ENCODE results near the gene SLC6A20. TPM values are rescaled to one million over a fixed set of nuclear protein-coding genes. Genes with fewer than 3 reads are reported as not detected.

Gene SLC6A20
- total RNA-seq, 2 experiments from 2014 or later: not detected

DNA sequence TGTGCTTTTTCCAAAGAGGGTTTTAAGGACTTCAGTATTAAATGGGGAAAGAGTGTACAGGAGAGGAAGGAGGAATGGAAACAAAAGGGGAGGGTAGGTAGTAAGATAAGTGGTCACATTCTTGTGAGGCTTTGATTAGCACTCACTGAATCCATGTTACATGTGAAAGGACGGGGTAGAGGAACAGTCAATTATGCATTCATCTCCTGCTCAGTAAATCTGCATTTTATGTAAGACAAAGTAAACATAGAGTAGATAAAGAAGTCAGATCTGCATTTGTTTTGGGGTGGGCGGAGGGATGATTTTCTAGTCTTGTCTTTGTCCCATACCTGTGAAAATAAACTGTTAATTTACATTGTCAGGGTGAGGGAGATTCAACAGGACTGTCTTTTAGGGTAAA is 56.3 kb downstream of the SLC6A20 start:
- Mint-ChIP-seq H3K27ac (peak overlapping the region; percentile 45), H3K4me1 (ENCODE audit: low read depth) (peaks cover 33% of the 10 kb centered on the region), H3K36me3 (ENCODE audit: low read depth) (peaks cover 90% of the 10 kb centered on the region), H3K4me3 (no peak overlapping the region), H3K27me3 (no peaks in the 10 kb centered on the region), H3K9me3 (no peaks in the 10 kb centered on the region)
- ChIA-PET CTCF (no interaction called here), POLR2A (no interaction called here)
- peaks cover 11% of the 10 kb centered on the region for H3K4me1 ChIP-seq (ENCODE audit: insufficient read depth, low read length)
- no peak overlapping the region for H3K4me3 ChIP-seq (ENCODE audit: low read length)
- ATAC-seq (ENCODE audit: poor library complexity) (no peak), DNase-seq (no peak)
- no peak overlapping the region for H3K27ac ChIP-seq (ENCODE audit: low read depth in 1 of 2, low read length in 2 of 2)
- H3K9me3 ChIP-seq (ENCODE audit: control insufficient read depth in 1 of 2, insufficient read depth in 1 of 2, low read length in 2 of 2): no peaks in the 10 kb centered on the region
- intact Hi-C loops (cut with DNase I, micrococcal nuclease): no loop called here
- peaks cover 94% of the 10 kb centered on the region for H3K36me3 ChIP-seq (ENCODE audit: insufficient read depth, low read length)
- TF ChIP-seq, protein P1, sequence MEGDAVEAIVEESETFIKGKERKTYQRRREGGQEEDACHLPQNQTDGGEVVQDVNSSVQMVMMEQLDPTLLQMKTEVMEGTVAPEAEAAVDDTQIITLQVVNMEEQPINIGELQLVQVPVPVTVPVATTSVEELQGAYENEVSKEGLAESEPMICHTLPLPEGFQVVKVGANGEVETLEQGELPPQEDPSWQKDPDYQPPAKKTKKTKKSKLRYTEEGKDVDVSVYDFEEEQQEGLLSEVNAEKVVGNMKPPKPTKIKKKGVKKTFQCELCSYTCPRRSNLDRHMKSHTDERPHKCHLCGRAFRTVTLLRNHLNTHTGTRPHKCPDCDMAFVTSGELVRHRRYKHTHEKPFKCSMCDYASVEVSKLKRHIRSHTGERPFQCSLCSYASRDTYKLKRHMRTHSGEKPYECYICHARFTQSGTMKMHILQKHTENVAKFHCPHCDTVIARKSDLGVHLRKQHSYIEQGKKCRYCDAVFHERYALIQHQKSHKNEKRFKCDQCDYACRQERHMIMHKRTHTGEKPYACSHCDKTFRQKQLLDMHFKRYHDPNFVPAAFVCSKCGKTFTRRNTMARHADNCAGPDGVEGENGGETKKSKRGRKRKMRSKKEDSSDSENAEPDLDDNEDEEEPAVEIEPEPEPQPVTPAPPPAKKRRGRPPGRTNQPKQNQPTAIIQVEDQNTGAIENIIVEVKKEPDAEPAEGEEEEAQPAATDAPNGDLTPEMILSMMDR (IDR thresholded peaks at IDR 0.05): no peak
- H3K27me3 ChIP-seq (ENCODE audit: control insufficient read depth in 1 of 2, insufficient read depth in 2 of 2, low read length in 2 of 2): no peaks in the 10 kb centered on the region

- H3K27me3 ChIP-seq (ENCODE audit: control insufficient read depth in 1 of 2, insufficient read depth in 2 of 2, low read length in 2 of 2): no peaks in the 10 kb centered on the region
- Mint-ChIP-seq H3K27me3 (no peaks in the 10 kb centered on the region), H3K4me3 (no peak overlapping the region), H3K27ac (no peak overlapping the region), H3K9me3 (no peaks in the 10 kb centered on the region), H3K4me1 (ENCODE audit: low read depth) (peaks cover 30% of the 10 kb centered on the region), H3K36me3 (ENCODE audit: low read depth) (peaks cover 91% of the 10 kb centered on the region)
- peaks cover 11% of the 10 kb centered on the region for H3K4me1 ChIP-seq (ENCODE audit: insufficient read depth, low read length)
- H3K36me3 ChIP-seq (ENCODE audit: insufficient read depth, low read length): peaks cover 94% of the 10 kb centered on the region
- TF ChIP-seq, protein P1 (IDR thresholded peaks at IDR 0.05): no peak
- intact Hi-C loops (cut with DNase I, micrococcal nuclease): no loop called here
- H3K4me3 ChIP-seq (ENCODE audit: low read length): no peak overlapping the region
- CTCF ChIA-PET: no interaction called here
- no peak for ATAC-seq (ENCODE audit: poor library complexity)
- POLR2A ChIA-PET: interaction anchor here (1.4 kb wide), 1 partner anchor 12 kb away, joined by 3 read pairs; no protein-coding TSS in a partner anchor
- DNase-seq: no peak
- no peak overlapping the region for H3K27ac ChIP-seq (ENCODE audit: low read depth in 1 of 2, low read length in 2 of 2)
- H3K9me3 ChIP-seq (ENCODE audit: control insufficient read depth in 1 of 2, insufficient read depth in 1 of 2, low read length in 2 of 2): no peaks in the 10 kb centered on the region
Observed at GRCh38 chr3:45737234-45737633, 59.1 kb downstream of the SLC6A20 start.

DNA sequence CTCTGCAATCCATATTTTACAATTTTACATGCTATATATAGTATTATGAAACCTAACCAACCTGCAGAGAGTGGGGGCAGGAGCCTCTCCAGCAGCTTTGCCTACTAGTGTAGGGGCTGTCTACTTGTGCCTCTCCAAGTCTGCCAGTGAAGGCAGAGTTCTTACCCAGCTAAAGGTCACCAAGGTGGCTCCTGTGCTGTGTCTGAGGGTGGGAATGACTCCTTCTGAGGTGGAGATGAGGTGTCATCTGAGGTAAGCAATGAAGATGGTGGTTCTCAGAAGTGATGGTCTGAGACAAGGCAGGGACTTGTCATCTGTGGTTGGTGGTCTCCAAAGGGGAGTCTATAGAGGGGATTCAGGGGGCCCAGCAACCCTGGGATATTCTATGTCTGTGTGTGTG is 59.6 kb downstream of the SLC6A20 start:
- Mint-ChIP-seq H3K4me3 (no peak overlapping the region), H3K27me3 (no peaks in the 10 kb centered on the region), H3K9me3 (no peaks in the 10 kb centered on the region), H3K27ac (no peak overlapping the region), H3K36me3 (ENCODE audit: low read depth) (peaks cover 91% of the 10 kb centered on the region), H3K4me1 (ENCODE audit: low read depth) (peaks cover 25% of the 10 kb centered on the region)
- H3K4me1 ChIP-seq (ENCODE audit: insufficient read depth, low read length): peaks cover 8% of the 10 kb centered on the region
- POLR2A ChIA-PET: interaction anchor here (1.4 kb wide), 1 partner anchor 12 kb away, joined by 3 read pairs; no protein-coding TSS in a partner anchor
- no peaks in the 10 kb centered on the region for H3K27me3 ChIP-seq (ENCODE audit: control insufficient read depth in 1 of 2, insufficient read depth in 2 of 2, low read length in 2 of 2)
- no peak for ATAC-seq (ENCODE audit: poor library complexity)
- intact Hi-C loops (cut with DNase I, micrococcal nuclease): no loop called here
- no peak overlapping the region for H3K27ac ChIP-seq (ENCODE audit: low read depth in 1 of 2, low read length in 2 of 2)
- no peaks in the 10 kb centered on the region for H3K9me3 ChIP-seq (ENCODE audit: control insufficient read depth in 1 of 2, insufficient read depth in 1 of 2, low read length in 2 of 2)
- DNase-seq: no peak
- TF ChIP-seq, protein P1 (IDR thresholded peaks at IDR 0.05): no peak
- no peak overlapping the region for H3K4me3 ChIP-seq (ENCODE audit: low read length)
- CTCF ChIA-PET: no interaction called here
- peaks cover 96% of the 10 kb centered on the region for H3K36me3 ChIP-seq (ENCODE audit: insufficient read depth, low read length)

All from CD4-positive, alpha-beta T cell (primary cell).